Stimulated activated memory B cell treated with anti-CD40 and anti-IgM and Interleukin-4, amounts not matched to agents 10 μg/mL and 1 μg/mL and 100 μg/mL, for 72 hours (primary cell): ENCODE data around the gene ATP4B.
"Not testable (repeated sequence)": the region's sequence is repeated elsewhere in the genome, so short reads cannot be mapped to it uniquely, and the experiment has no call there.

Source experiments
- ATAC-seq: fragments of 150-1000 bp; cut with Tn5 transposase; 2 replicates; pipeline ENCODE4 v1.10.0; 2021
- H3K27ac Mint-ChIP-seq: one replicate; pipeline ENCODE4 v1.8.0; 2022; ENCODE audit warnings: mild to moderate bottlenecking, mixed read lengths
- H3K27me3 Mint-ChIP-seq: one replicate; pipeline ENCODE4 v1.8.0; 2022; ENCODE audit warnings: mixed read lengths
- H3K36me3 Mint-ChIP-seq: one replicate; pipeline ENCODE4 v1.8.0; 2022; ENCODE audit warnings: mixed read lengths
- H3K4me1 Mint-ChIP-seq: one replicate; pipeline ENCODE4 v1.8.0; 2022; ENCODE audit warnings: mixed read lengths
- H3K4me3 Mint-ChIP-seq: one replicate; pipeline ENCODE4 v1.8.0; 2022; ENCODE audit warnings: mild to moderate bottlenecking, moderate library complexity, mixed read lengths
- H3K9me3 Mint-ChIP-seq: one replicate; pipeline ENCODE4 v1.8.0; 2022; ENCODE audit warnings: mixed read lengths

ATP4B gene

GRCh38 chr13:113625965-113626721, 31.9 kb downstream of the ATP4B start:
- Mint-ChIP-seq H3K4me3 (no peak overlapping the region), H3K9me3 (no peaks in the 10 kb centered on the region), H3K27me3 (no peaks in the 10 kb centered on the region), H3K27ac (no peak overlapping the region), H3K4me1 (no peaks in the 10 kb centered on the region), H3K36me3 (peaks cover 79% of the 10 kb centered on the region)
- ATAC-seq: no peak

DNA sequence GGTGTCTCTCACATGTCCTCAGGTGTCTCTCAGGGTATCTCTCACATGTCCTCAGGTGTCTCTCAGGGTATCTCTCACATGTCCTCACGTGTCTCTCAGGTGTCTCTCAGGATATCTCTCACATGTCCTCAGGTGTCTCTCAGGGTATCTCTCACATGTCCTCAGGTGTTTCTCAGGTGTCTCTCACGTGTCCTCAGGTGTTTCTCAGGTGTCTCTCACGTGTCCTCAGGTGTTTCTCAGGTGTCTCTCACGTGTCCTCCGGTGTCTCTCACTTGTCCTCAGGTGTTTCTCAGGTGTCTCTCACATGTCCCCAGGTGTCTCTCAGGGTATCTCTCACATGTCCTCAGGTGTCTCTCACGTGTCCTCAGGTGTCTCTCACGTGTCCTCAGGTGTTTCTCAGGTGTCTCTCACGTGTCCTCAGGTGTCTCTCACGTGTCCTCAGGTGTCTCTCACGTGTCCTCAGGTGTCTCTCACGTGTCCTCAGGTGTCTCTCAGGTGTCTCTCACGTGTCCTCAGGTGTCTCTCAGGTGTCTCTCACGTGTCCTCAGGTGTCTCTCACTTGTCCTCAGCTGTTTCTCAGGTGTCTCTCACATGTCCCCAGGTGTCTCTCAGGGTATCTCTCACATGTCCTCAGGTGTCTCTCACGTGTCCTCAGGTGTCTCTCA, 33.2 kb downstream of the ATP4B start:
- H3K36me3 Mint-ChIP-seq: peaks cover 81% of the 10 kb centered on the region
- not testable (repeated sequence) for H3K27me3 Mint-ChIP-seq, H3K4me1 Mint-ChIP-seq, H3K9me3 Mint-ChIP-seq, H3K27ac Mint-ChIP-seq, H3K4me3 Mint-ChIP-seq, ATAC-seq

GRCh38 chr13:113624235-113624587, 33.8 kb downstream of the ATP4B start:
- H3K27me3 Mint-ChIP-seq: no peaks in the 10 kb centered on the region
- peaks cover 76% of the 10 kb centered on the region for H3K36me3 Mint-ChIP-seq
- no peaks in the 10 kb centered on the region for H3K9me3 Mint-ChIP-seq
- no peak overlapping the region for H3K4me3 Mint-ChIP-seq
- no peak for ATAC-seq
- no peak overlapping the region for H3K27ac Mint-ChIP-seq
- no peaks in the 10 kb centered on the region for H3K4me1 Mint-ChIP-seq

- H3K27ac Mint-ChIP-seq: no peak overlapping the region
- H3K36me3 Mint-ChIP-seq: peaks cover 71% of the 10 kb centered on the region
These were observed 34.3 kb downstream of the ATP4B start for GRCh38 chr13:113623491-113624234.

GRCh38 chr13:113622791-113623490, 35.1 kb downstream of the ATP4B start:
- no peaks in the 10 kb centered on the region for H3K9me3 Mint-ChIP-seq
- no peaks in the 10 kb centered on the region for H3K4me1 Mint-ChIP-seq
- ATAC-seq: no peak
- no peak overlapping the region for H3K4me3 Mint-ChIP-seq
- no peak overlapping the region for H3K27ac Mint-ChIP-seq
- no peaks in the 10 kb centered on the region for H3K27me3 Mint-ChIP-seq
- H3K36me3 Mint-ChIP-seq: peaks cover 71% of the 10 kb centered on the region

More at GRCh38 chr13:113623491-113624234, 34.3 kb downstream of the ATP4B start:
- ATAC-seq: peak; percentile 8
- Mint-ChIP-seq H3K4me3 (no peak overlapping the region), H3K4me1 (no peaks in the 10 kb centered on the region), H3K27me3 (no peaks in the 10 kb centered on the region), H3K9me3 (no peaks in the 10 kb centered on the region)

- not testable (repeated sequence) for H3K4me3 Mint-ChIP-seq, H3K4me1 Mint-ChIP-seq, ATAC-seq, H3K27ac Mint-ChIP-seq, H3K27me3 Mint-ChIP-seq, H3K9me3 Mint-ChIP-seq
- peaks cover 66% of the 10 kb centered on the region for H3K36me3 Mint-ChIP-seq
These were observed 35.9 kb downstream of the ATP4B start for GRCh38 chr13:113621986-113622550.

DNA sequence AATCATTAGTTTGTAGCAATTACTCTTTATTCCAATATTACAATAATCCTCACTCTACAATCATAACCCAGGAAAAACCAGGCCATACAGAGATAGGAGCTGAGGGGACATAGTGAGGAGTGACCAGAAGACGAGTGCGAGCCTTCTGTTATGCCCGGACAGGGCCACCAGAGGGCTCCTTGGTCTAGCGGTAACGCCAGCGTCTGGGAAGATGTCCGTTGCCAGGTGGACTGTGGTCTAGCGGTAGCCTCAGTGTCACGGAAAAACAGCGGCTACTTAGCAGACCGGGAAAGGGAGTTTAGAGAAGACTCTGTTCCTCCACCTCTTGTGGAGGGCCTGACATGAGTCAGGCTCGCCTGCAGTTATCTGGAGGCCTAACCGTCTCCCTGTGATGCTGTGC, 36.5 kb downstream of the ATP4B start:
- not testable (repeated sequence) for H3K4me1 Mint-ChIP-seq, H3K4me3 Mint-ChIP-seq, H3K27me3 Mint-ChIP-seq, H3K9me3 Mint-ChIP-seq, ATAC-seq, H3K27ac Mint-ChIP-seq
- peaks cover 66% of the 10 kb centered on the region for H3K36me3 Mint-ChIP-seq

GRCh38 chr13:113621046-113621445, 37.0 kb downstream of the ATP4B start:
- no peak overlapping the region for H3K4me3 Mint-ChIP-seq
- no peak for ATAC-seq

GRCh38 chr13:113620036-113620796, 37.8 kb downstream of the ATP4B start:
- no peak overlapping the region for H3K27ac Mint-ChIP-seq
- H3K27me3 Mint-ChIP-seq: no peaks in the 10 kb centered on the region
- H3K4me1 Mint-ChIP-seq: peaks cover 9% of the 10 kb centered on the region
- no peak overlapping the region for H3K4me3 Mint-ChIP-seq
- peaks cover 59% of the 10 kb centered on the region for H3K36me3 Mint-ChIP-seq
- H3K9me3 Mint-ChIP-seq: no peaks in the 10 kb centered on the region
- ATAC-seq: peak; percentile 12

More at GRCh38 chr13:113621046-113621445, 37.0 kb downstream of the ATP4B start:
- no peaks in the 10 kb centered on the region for H3K9me3 Mint-ChIP-seq
- H3K27ac Mint-ChIP-seq: no peak overlapping the region
- peaks cover 65% of the 10 kb centered on the region for H3K36me3 Mint-ChIP-seq
- no peaks in the 10 kb centered on the region for H3K27me3 Mint-ChIP-seq
- H3K4me1 Mint-ChIP-seq: peaks cover 9% of the 10 kb centered on the region

DNA sequence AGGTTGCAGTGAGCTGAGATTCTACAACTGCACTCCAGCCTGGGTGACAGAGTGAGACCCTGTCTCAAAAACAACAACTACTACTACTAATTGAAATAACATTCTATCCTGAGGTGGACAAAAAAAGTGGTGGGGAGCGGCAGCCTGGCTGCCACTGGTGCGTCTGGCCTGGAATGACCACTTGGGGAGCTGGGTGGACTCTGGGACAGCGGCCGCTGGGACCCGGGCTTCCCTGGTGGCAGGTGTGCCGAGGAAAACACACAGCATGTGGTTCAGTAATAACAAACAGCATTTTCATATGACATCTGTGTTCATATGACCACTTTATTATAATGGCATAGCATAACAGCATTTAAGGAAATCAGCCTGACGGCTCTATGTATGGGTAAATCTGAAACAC, 39.5 kb downstream of the ATP4B start:
- no peak overlapping the region for H3K4me3 Mint-ChIP-seq
- H3K27ac Mint-ChIP-seq: no peak overlapping the region
- H3K4me1 Mint-ChIP-seq: peaks cover 9% of the 10 kb centered on the region
- no peaks in the 10 kb centered on the region for H3K27me3 Mint-ChIP-seq
- H3K9me3 Mint-ChIP-seq: no peaks in the 10 kb centered on the region
- peaks cover 41% of the 10 kb centered on the region for H3K36me3 Mint-ChIP-seq
- ATAC-seq: no peak

GRCh38 chr13:113617961-113618360, 40.0 kb downstream of the ATP4B start:
- peaks cover 9% of the 10 kb centered on the region for H3K4me1 Mint-ChIP-seq
- no peak overlapping the region for H3K4me3 Mint-ChIP-seq
- H3K27me3 Mint-ChIP-seq: no peaks in the 10 kb centered on the region
- H3K9me3 Mint-ChIP-seq: no peaks in the 10 kb centered on the region
- peaks cover 36% of the 10 kb centered on the region for H3K36me3 Mint-ChIP-seq
- H3K27ac Mint-ChIP-seq: no peak overlapping the region
- ATAC-seq: no peak

- peak overlapping the region; percentile 23 for H3K27ac Mint-ChIP-seq
- no peaks in the 10 kb centered on the region for H3K9me3 Mint-ChIP-seq
- ATAC-seq: no peak
- no peaks in the 10 kb centered on the region for H3K27me3 Mint-ChIP-seq
- no peak overlapping the region for H3K4me3 Mint-ChIP-seq
- H3K36me3 Mint-ChIP-seq: peaks cover 32% of the 10 kb centered on the region
- peaks cover 12% of the 10 kb centered on the region for H3K4me1 Mint-ChIP-seq
These were observed 40.8 kb downstream of the ATP4B start for GRCh38 chr13:113616991-113617749.

- no peak overlapping the region for H3K4me3 Mint-ChIP-seq
- peak overlapping the region; percentile 23 for H3K27ac Mint-ChIP-seq
- H3K36me3 Mint-ChIP-seq: peaks cover 33% of the 10 kb centered on the region
- no peak for ATAC-seq
- no peaks in the 10 kb centered on the region for H3K9me3 Mint-ChIP-seq
- peaks cover 14% of the 10 kb centered on the region for H3K4me1 Mint-ChIP-seq
- no peaks in the 10 kb centered on the region for H3K27me3 Mint-ChIP-seq
These were observed 41.6 kb downstream of the ATP4B start for GRCh38 chr13:113616281-113616906.
